H9 (cell line): ENCODE measurements around the gene SLX4IP. TPM values are rescaled to one million over a fixed set of nuclear protein-coding genes. Genes with fewer than 3 reads are reported as not detected.

ENCODE experiments used
- DNase-seq: peaks from one replicate; pipeline ENCODE4 v3.0.0-alpha.2; 2017
- H2AFZ ChIP-seq: one replicate; pipeline ENCODE4 v1.6.1; 2013; ENCODE audit warnings: mild to moderate bottlenecking, low read length, control low read depth, moderate library complexity
- H2AK5ac ChIP-seq: 2 replicates; pipeline ENCODE4 v1.6.1; 2013; ENCODE audit warnings: low read length, control low read depth, mixed read lengths; ENCODE audit not compliant: insufficient read length
- H2BK120ac ChIP-seq: one replicate; pipeline ENCODE4 v1.6.1; 2013; ENCODE audit warnings: low read depth, mild to moderate bottlenecking, low read length, control low read depth, inconsistent platforms; ENCODE audit not compliant: poor library complexity, severe bottlenecking
- H2BK12ac ChIP-seq: 2 replicates; pipeline ENCODE4 v1.6.1; 2013; ENCODE audit warnings: low read length, control low read depth, mixed read lengths, low read depth; ENCODE audit not compliant: insufficient read length
- H2BK15ac ChIP-seq: 2 replicates; pipeline ENCODE4 v1.6.1; 2013; ENCODE audit warnings: low read depth, low read length, control low read depth
- H2BK20ac ChIP-seq: one replicate; pipeline ENCODE4 v1.6.1; 2013; ENCODE audit warnings: low read depth, mild to moderate bottlenecking, low read length, control low read depth, inconsistent platforms; ENCODE audit not compliant: poor library complexity, severe bottlenecking
- H2BK5ac ChIP-seq: 2 replicates; pipeline ENCODE4 v1.6.1; 2013; ENCODE audit warnings: low read length, control low read depth, mixed read lengths; ENCODE audit not compliant: insufficient read length
- H3K14ac ChIP-seq: 2 replicates; pipeline ENCODE4 v1.6.1; 2013; ENCODE audit warnings: low read length, control low read depth; ENCODE audit not compliant: insufficient read depth
- H3K18ac ChIP-seq: 2 replicates; pipeline ENCODE4 v1.6.1; 2013; ENCODE audit warnings: low read depth, mild to moderate bottlenecking, mixed read lengths, low read length, control low read depth; ENCODE audit not compliant: insufficient read length
- H3K23ac ChIP-seq: 2 replicates; pipeline ENCODE4 v1.6.1; 2013; ENCODE audit warnings: low read length, control low read depth, mixed read lengths, low read depth; ENCODE audit not compliant: insufficient read length
- H3K23me2 ChIP-seq: 2 replicates; pipeline ENCODE4 v1.6.1; 2013; ENCODE audit warnings: low read depth, mild to moderate bottlenecking, mixed read lengths, low read length, control low read depth; ENCODE audit not compliant: insufficient read length, poor library complexity, severe bottlenecking
- H3K27ac ChIP-seq: 2 replicates; pipeline ENCODE4 v1.5.1; 2013; ENCODE audit warnings: low read length, control low read depth, mixed read lengths, low read depth; ENCODE audit not compliant: insufficient read length
- H3K27me3 ChIP-seq: 2 replicates; pipeline ENCODE4 v1.6.1; 2013; ENCODE audit warnings: low read length, control low read depth, inconsistent platforms; ENCODE audit not compliant: insufficient read depth
- H3K4ac ChIP-seq: 2 replicates; pipeline ENCODE4 v1.6.1; 2013; ENCODE audit warnings: low read depth, mild to moderate bottlenecking, control low read depth, inconsistent platforms, low read length, moderate library complexity
- H3K4me1 ChIP-seq: 2 replicates; pipeline ENCODE4 v1.6.1; 2013; ENCODE audit warnings: low read length, control low read depth, inconsistent platforms; ENCODE audit not compliant: insufficient read depth
- H3K4me2 ChIP-seq: 2 replicates; pipeline ENCODE4 v1.6.1; 2013; ENCODE audit warnings: low read length, control low read depth, mixed read lengths; ENCODE audit not compliant: insufficient read length, insufficient read depth
- H3K56ac ChIP-seq: 2 replicates; pipeline ENCODE4 v1.6.1; 2013; ENCODE audit warnings: low read depth, mild to moderate bottlenecking, mixed read lengths, low read length, control low read depth; ENCODE audit not compliant: insufficient read length
- H3K79me1 ChIP-seq: 2 replicates; pipeline ENCODE4 v1.6.1; 2013; ENCODE audit warnings: low read depth, mild to moderate bottlenecking, moderate library complexity, low read length, control low read depth, inconsistent platforms; ENCODE audit not compliant: insufficient read depth, poor library complexity, severe bottlenecking
- H3K79me2 ChIP-seq: 2 replicates; pipeline ENCODE4 v1.6.1; 2013; ENCODE audit warnings: low read length, control low read depth, inconsistent platforms; ENCODE audit not compliant: insufficient read depth
- H3K9ac ChIP-seq: 2 replicates; pipeline ENCODE4 v1.6.1; 2013; ENCODE audit warnings: low read length, control low read depth, mixed read lengths; ENCODE audit not compliant: insufficient read length; ENCODE audit errors: extremely low read depth
- H3K9me3 ChIP-seq: one replicate; pipeline ENCODE4 v1.6.1; 2013; ENCODE audit warnings: low read depth, low read length, inconsistent platforms; ENCODE audit not compliant: control insufficient read depth
- H3T11ph ChIP-seq: one replicate; pipeline ENCODE4 v1.6.1; 2013; ENCODE audit warnings: mild to moderate bottlenecking, low read length, control low read depth, inconsistent platforms
- H4K20me1 ChIP-seq: one replicate; pipeline ENCODE4 v1.6.1; 2013; ENCODE audit not compliant: control insufficient read depth, insufficient read length, insufficient read depth
- H4K5ac ChIP-seq: 2 replicates; pipeline ENCODE4 v1.6.1; 2013; ENCODE audit warnings: low read depth, mild to moderate bottlenecking, mixed read lengths, low read length, control low read depth; ENCODE audit not compliant: insufficient read length
- H4K8ac ChIP-seq: replicated peaks from 2 replicates; pipeline ENCODE4 v1.6.1; 2013; ENCODE audit warnings: low read length, control low read depth, mixed read lengths, low read depth; ENCODE audit not compliant: insufficient read length
- H4K91ac ChIP-seq: 2 replicates; pipeline ENCODE4 v1.6.1; 2013; ENCODE audit warnings: low read depth, mild to moderate bottlenecking, moderate library complexity, mixed read lengths, low read length, control low read depth; ENCODE audit not compliant: insufficient read length
- H3K27ac Mint-ChIP-seq, 3 experiments: 2 replicates in 2 of 3; 3 replicates in 1 of 3; pipeline ENCODE4 v1.8.0; 2020 to 2021; ENCODE audit warnings: mixed read lengths in 3 of 3, mild to moderate bottlenecking in 1 of 3, moderate library complexity in 1 of 3
- H3K27me3 Mint-ChIP-seq: 2 replicates; pipeline ENCODE4 v1.8.0; 2021; ENCODE audit warnings: low read depth, mild to moderate bottlenecking, moderate library complexity, mixed read lengths
- H3K36me3 Mint-ChIP-seq, 3 experiments: 2 replicates in 2 of 3; 3 replicates in 1 of 3; pipeline ENCODE4 v1.8.0; 2020 to 2021; ENCODE audit warnings: low read depth in 3 of 3, mixed read lengths in 3 of 3; ENCODE audit not compliant: insufficient read depth in 1 of 3
- H3K4me1 Mint-ChIP-seq, 2 experiments: 2 replicates each; pipeline ENCODE4 v1.8.0; 2020; ENCODE audit warnings: mixed read lengths in 2 of 2
- H3K4me3 Mint-ChIP-seq, 2 experiments: 2 replicates in 1 of 2; 3 replicates in 1 of 2; pipeline ENCODE4 v1.8.0; 2020 to 2021; ENCODE audit warnings: mild to moderate bottlenecking in 2 of 2, mixed read lengths in 2 of 2, moderate library complexity in 1 of 2
- H3K9me3 Mint-ChIP-seq, 2 experiments: 2 replicates in 1 of 2; 3 replicates in 1 of 2; pipeline ENCODE4 v1.8.0; 2020; ENCODE audit warnings: mild to moderate bottlenecking in 2 of 2, mixed read lengths in 2 of 2, moderate library complexity in 1 of 2
- WGBS: extraction: QIAGEN DNeasy Blood & Tissue Kit; methylation state at CpG from one replicate; pipeline ENCODE4 v1.1.7; 2013; ENCODE audit warnings: missing lambda C conversion rate, low lambda C conversion rate, mixed read lengths; ENCODE audit not compliant: insufficient read length; ENCODE audit errors: extremely low coverage; 5-methylcytosine and 5-hydroxymethylcytosine counted together
- total RNA-seq: library from RNA; stranded (reverse); gene quantifications from 2 replicates; pipeline ENCODE4 v1.2.1, GENCODE V29; 2021
- TF ChIP-seq, protein P1 (sequence below): fragments of 200-600 bp; sonication (generic); conservative IDR thresholded peaks from 3 replicates; pipeline ENCODE4 v1.8.0; 2021; ENCODE audit warnings: antibody characterized with exemption, mild to moderate bottlenecking

Gene SLX4IP
- total RNA-seq, 1 experiment from 2014 or later, result 7.9 TPM

DNA sequence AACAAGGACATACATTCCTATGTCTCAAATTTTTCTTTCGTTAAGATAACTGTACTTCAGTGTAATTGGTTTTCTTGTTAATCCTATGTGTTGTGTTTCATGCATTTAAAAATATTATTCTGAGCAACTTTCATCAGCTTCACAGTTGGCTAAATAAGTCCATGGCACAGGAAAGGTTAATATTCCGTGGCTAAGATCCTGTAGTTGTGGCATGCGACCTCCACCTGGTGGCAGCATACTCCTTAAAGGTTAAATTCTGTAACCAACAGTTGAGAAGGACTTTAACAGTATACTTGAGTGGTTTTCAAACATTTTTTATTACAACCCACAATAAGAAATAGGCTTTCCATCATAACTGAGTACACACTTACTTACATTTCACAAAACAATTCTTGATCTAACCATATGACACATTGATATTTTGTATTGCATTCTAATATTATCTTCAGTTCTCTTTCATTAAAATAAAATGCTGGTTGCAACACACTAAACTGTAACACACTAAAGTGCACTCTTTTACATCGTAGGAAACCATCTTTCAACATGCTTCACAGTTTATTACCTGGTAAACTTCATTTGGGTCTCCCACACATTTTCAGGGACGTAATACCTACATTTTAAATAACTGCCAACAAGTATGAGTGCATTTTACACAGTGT lies 118.3 kb downstream of the SLX4IP start:
- Histone ChIP-seq H2BK20ac (no peak overlapping the region), H4K8ac (no peak overlapping the region), H3K79me2 (no peaks in the 10 kb centered on the region), H3K79me1 (no peaks in the 10 kb centered on the region), H3K4ac (no peak overlapping the region), H2AK5ac (no peak overlapping the region), H2AFZ (no peak overlapping the region), H3K23ac (no peak overlapping the region), H3K56ac (no peak overlapping the region), H3K4me2 (no peak overlapping the region), H3K27ac (no peak overlapping the region), H3K9ac (no peak overlapping the region), H3K9me3 (no peaks in the 10 kb centered on the region), H2BK120ac (no peak overlapping the region), H3T11ph (no peak overlapping the region), H2BK15ac (no peak overlapping the region), H4K20me1 (no peaks in the 10 kb centered on the region), H3K14ac (no peak overlapping the region), H4K5ac (no peak overlapping the region), H3K18ac (no peak overlapping the region), H3K23me2 (no peaks in the 10 kb centered on the region), H3K27me3 (no peaks in the 10 kb centered on the region), H3K4me1 (peaks cover 3% of the 10 kb centered on the region; the same call in 1 of the 2 replicates), H4K91ac (no peak overlapping the region), H2BK12ac (no peak overlapping the region), H2BK5ac (no peak overlapping the region)
- no peaks in the 10 kb centered on the region for H3K36me3 Mint-ChIP-seq
- H3K27ac Mint-ChIP-seq, result peak overlapping the region in 1 of 3 experiments; percentile 45; a peak in 1 of 7 replicates
- H3K27me3 Mint-ChIP-seq, result no peaks in the 10 kb centered on the region
- peak; percentile 66 for DNase-seq
- TF ChIP-seq, protein P1, sequence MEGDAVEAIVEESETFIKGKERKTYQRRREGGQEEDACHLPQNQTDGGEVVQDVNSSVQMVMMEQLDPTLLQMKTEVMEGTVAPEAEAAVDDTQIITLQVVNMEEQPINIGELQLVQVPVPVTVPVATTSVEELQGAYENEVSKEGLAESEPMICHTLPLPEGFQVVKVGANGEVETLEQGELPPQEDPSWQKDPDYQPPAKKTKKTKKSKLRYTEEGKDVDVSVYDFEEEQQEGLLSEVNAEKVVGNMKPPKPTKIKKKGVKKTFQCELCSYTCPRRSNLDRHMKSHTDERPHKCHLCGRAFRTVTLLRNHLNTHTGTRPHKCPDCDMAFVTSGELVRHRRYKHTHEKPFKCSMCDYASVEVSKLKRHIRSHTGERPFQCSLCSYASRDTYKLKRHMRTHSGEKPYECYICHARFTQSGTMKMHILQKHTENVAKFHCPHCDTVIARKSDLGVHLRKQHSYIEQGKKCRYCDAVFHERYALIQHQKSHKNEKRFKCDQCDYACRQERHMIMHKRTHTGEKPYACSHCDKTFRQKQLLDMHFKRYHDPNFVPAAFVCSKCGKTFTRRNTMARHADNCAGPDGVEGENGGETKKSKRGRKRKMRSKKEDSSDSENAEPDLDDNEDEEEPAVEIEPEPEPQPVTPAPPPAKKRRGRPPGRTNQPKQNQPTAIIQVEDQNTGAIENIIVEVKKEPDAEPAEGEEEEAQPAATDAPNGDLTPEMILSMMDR, result peak; percentile 93
- no CpG with 5 or more reads among the region's 5 CpGs for WGBS
- H3K9me3 Mint-ChIP-seq, result no peaks in the 10 kb centered on the region
- H3K4me1 Mint-ChIP-seq, result peaks cover 59 to 61% of the 10 kb centered on the region in 2 experiments
- no peak overlapping the region for H3K4me3 Mint-ChIP-seq
